H9 (cell line): ENCODE measurements around the gene BEND5. TPM values are rescaled to one million over a fixed set of nuclear protein-coding genes. Genes with fewer than 3 reads are reported as not detected.

Experiments
- DNase-seq: peaks from one replicate; pipeline ENCODE4 v3.0.0-alpha.2; 2017
- H2AFZ ChIP-seq: one replicate; pipeline ENCODE4 v1.6.1; 2013; ENCODE audit warnings: mild to moderate bottlenecking, low read length, control low read depth, moderate library complexity
- H2AK5ac ChIP-seq: 2 replicates; pipeline ENCODE4 v1.6.1; 2013; ENCODE audit warnings: low read length, control low read depth, mixed read lengths; ENCODE audit not compliant: insufficient read length
- H2BK120ac ChIP-seq: one replicate; pipeline ENCODE4 v1.6.1; 2013; ENCODE audit warnings: low read depth, mild to moderate bottlenecking, low read length, control low read depth, inconsistent platforms; ENCODE audit not compliant: poor library complexity, severe bottlenecking
- H2BK12ac ChIP-seq: 2 replicates; pipeline ENCODE4 v1.6.1; 2013; ENCODE audit warnings: low read length, control low read depth, mixed read lengths, low read depth; ENCODE audit not compliant: insufficient read length
- H2BK15ac ChIP-seq: 2 replicates; pipeline ENCODE4 v1.6.1; 2013; ENCODE audit warnings: low read depth, low read length, control low read depth
- H2BK20ac ChIP-seq: one replicate; pipeline ENCODE4 v1.6.1; 2013; ENCODE audit warnings: low read depth, mild to moderate bottlenecking, low read length, control low read depth, inconsistent platforms; ENCODE audit not compliant: poor library complexity, severe bottlenecking
- H2BK5ac ChIP-seq: 2 replicates; pipeline ENCODE4 v1.6.1; 2013; ENCODE audit warnings: low read length, control low read depth, mixed read lengths; ENCODE audit not compliant: insufficient read length
- H3K14ac ChIP-seq: 2 replicates; pipeline ENCODE4 v1.6.1; 2013; ENCODE audit warnings: low read length, control low read depth; ENCODE audit not compliant: insufficient read depth
- H3K18ac ChIP-seq: 2 replicates; pipeline ENCODE4 v1.6.1; 2013; ENCODE audit warnings: low read depth, mild to moderate bottlenecking, mixed read lengths, low read length, control low read depth; ENCODE audit not compliant: insufficient read length
- H3K23ac ChIP-seq: 2 replicates; pipeline ENCODE4 v1.6.1; 2013; ENCODE audit warnings: low read length, control low read depth, mixed read lengths, low read depth; ENCODE audit not compliant: insufficient read length
- H3K23me2 ChIP-seq: 2 replicates; pipeline ENCODE4 v1.6.1; 2013; ENCODE audit warnings: low read depth, mild to moderate bottlenecking, mixed read lengths, low read length, control low read depth; ENCODE audit not compliant: insufficient read length, poor library complexity, severe bottlenecking
- H3K27ac ChIP-seq: 2 replicates; pipeline ENCODE4 v1.5.1; 2013; ENCODE audit warnings: low read length, control low read depth, mixed read lengths, low read depth; ENCODE audit not compliant: insufficient read length
- H3K27me3 ChIP-seq: 2 replicates; pipeline ENCODE4 v1.6.1; 2013; ENCODE audit warnings: low read length, control low read depth, inconsistent platforms; ENCODE audit not compliant: insufficient read depth
- H3K4ac ChIP-seq: 2 replicates; pipeline ENCODE4 v1.6.1; 2013; ENCODE audit warnings: low read depth, mild to moderate bottlenecking, control low read depth, inconsistent platforms, low read length, moderate library complexity
- H3K4me1 ChIP-seq: 2 replicates; pipeline ENCODE4 v1.6.1; 2013; ENCODE audit warnings: low read length, control low read depth, inconsistent platforms; ENCODE audit not compliant: insufficient read depth
- H3K4me2 ChIP-seq: 2 replicates; pipeline ENCODE4 v1.6.1; 2013; ENCODE audit warnings: low read length, control low read depth, mixed read lengths; ENCODE audit not compliant: insufficient read length, insufficient read depth
- H3K56ac ChIP-seq: 2 replicates; pipeline ENCODE4 v1.6.1; 2013; ENCODE audit warnings: low read depth, mild to moderate bottlenecking, mixed read lengths, low read length, control low read depth; ENCODE audit not compliant: insufficient read length
- H3K79me1 ChIP-seq: 2 replicates; pipeline ENCODE4 v1.6.1; 2013; ENCODE audit warnings: low read depth, mild to moderate bottlenecking, moderate library complexity, low read length, control low read depth, inconsistent platforms; ENCODE audit not compliant: insufficient read depth, poor library complexity, severe bottlenecking
- H3K79me2 ChIP-seq: 2 replicates; pipeline ENCODE4 v1.6.1; 2013; ENCODE audit warnings: low read length, control low read depth, inconsistent platforms; ENCODE audit not compliant: insufficient read depth
- H3K9ac ChIP-seq: 2 replicates; pipeline ENCODE4 v1.6.1; 2013; ENCODE audit warnings: low read length, control low read depth, mixed read lengths; ENCODE audit not compliant: insufficient read length; ENCODE audit errors: extremely low read depth
- H3K9me3 ChIP-seq: one replicate; pipeline ENCODE4 v1.6.1; 2013; ENCODE audit warnings: low read depth, low read length, inconsistent platforms; ENCODE audit not compliant: control insufficient read depth
- H3T11ph ChIP-seq: one replicate; pipeline ENCODE4 v1.6.1; 2013; ENCODE audit warnings: mild to moderate bottlenecking, low read length, control low read depth, inconsistent platforms
- H4K20me1 ChIP-seq: one replicate; pipeline ENCODE4 v1.6.1; 2013; ENCODE audit not compliant: control insufficient read depth, insufficient read length, insufficient read depth
- H4K5ac ChIP-seq: 2 replicates; pipeline ENCODE4 v1.6.1; 2013; ENCODE audit warnings: low read depth, mild to moderate bottlenecking, mixed read lengths, low read length, control low read depth; ENCODE audit not compliant: insufficient read length
- H4K8ac ChIP-seq: replicated peaks from 2 replicates; pipeline ENCODE4 v1.6.1; 2013; ENCODE audit warnings: low read length, control low read depth, mixed read lengths, low read depth; ENCODE audit not compliant: insufficient read length
- H4K91ac ChIP-seq: 2 replicates; pipeline ENCODE4 v1.6.1; 2013; ENCODE audit warnings: low read depth, mild to moderate bottlenecking, moderate library complexity, mixed read lengths, low read length, control low read depth; ENCODE audit not compliant: insufficient read length
- H3K27ac Mint-ChIP-seq, 3 experiments: 2 replicates in 2 of 3; 3 replicates in 1 of 3; pipeline ENCODE4 v1.8.0; 2020 to 2021; ENCODE audit warnings: mixed read lengths in 3 of 3, mild to moderate bottlenecking in 1 of 3, moderate library complexity in 1 of 3
- H3K27me3 Mint-ChIP-seq: 2 replicates; pipeline ENCODE4 v1.8.0; 2021; ENCODE audit warnings: low read depth, mild to moderate bottlenecking, moderate library complexity, mixed read lengths
- H3K36me3 Mint-ChIP-seq, 3 experiments: 2 replicates in 2 of 3; 3 replicates in 1 of 3; pipeline ENCODE4 v1.8.0; 2020 to 2021; ENCODE audit warnings: low read depth in 3 of 3, mixed read lengths in 3 of 3; ENCODE audit not compliant: insufficient read depth in 1 of 3
- H3K4me1 Mint-ChIP-seq, 2 experiments: 2 replicates each; pipeline ENCODE4 v1.8.0; 2020; ENCODE audit warnings: mixed read lengths in 2 of 2
- H3K4me3 Mint-ChIP-seq, 2 experiments: 2 replicates in 1 of 2; 3 replicates in 1 of 2; pipeline ENCODE4 v1.8.0; 2020 to 2021; ENCODE audit warnings: mild to moderate bottlenecking in 2 of 2, mixed read lengths in 2 of 2, moderate library complexity in 1 of 2
- H3K9me3 Mint-ChIP-seq, 2 experiments: 2 replicates in 1 of 2; 3 replicates in 1 of 2; pipeline ENCODE4 v1.8.0; 2020; ENCODE audit warnings: mild to moderate bottlenecking in 2 of 2, mixed read lengths in 2 of 2, moderate library complexity in 1 of 2
- CTCF ChIP-seq: fragments of 200-600 bp; sonication (generic); conservative IDR thresholded peaks from 3 replicates; pipeline ENCODE4 v1.8.0; 2021; ENCODE audit warnings: antibody characterized with exemption, mild to moderate bottlenecking
- WGBS: extraction: QIAGEN DNeasy Blood & Tissue Kit; methylation state at CpG from one replicate; pipeline ENCODE4 v1.1.7; 2013; ENCODE audit warnings: missing lambda C conversion rate, low lambda C conversion rate, mixed read lengths; ENCODE audit not compliant: insufficient read length; ENCODE audit errors: extremely low coverage; 5-methylcytosine and 5-hydroxymethylcytosine counted together
- total RNA-seq: library from RNA; stranded (reverse); gene quantifications from 2 replicates; pipeline ENCODE4 v1.2.1, GENCODE V29; 2021

BEND5 gene
- total RNA-seq, 1 experiment from 2014 or later, result 4.8 TPM

GRCh38 chr1:48687282-48688045, 89.2 kb downstream of the BEND5 start:
- Histone ChIP-seq H2BK20ac (no peak overlapping the region), H4K8ac (no peak overlapping the region), H3T11ph (no peak overlapping the region), H2AK5ac (no peak overlapping the region), H2BK15ac (no peak overlapping the region), H3K79me1 (no peaks in the 10 kb centered on the region), H3K23ac (no peak overlapping the region), H2BK5ac (no peak overlapping the region), H3K9me3 (no peaks in the 10 kb centered on the region), H3K27ac (no peak overlapping the region), H3K18ac (no peak overlapping the region), H2AFZ (no peak overlapping the region), H2BK12ac (no peak overlapping the region), H3K23me2 (no peaks in the 10 kb centered on the region), H3K9ac (no peak overlapping the region), H2BK120ac (no peak overlapping the region), H3K56ac (no peak overlapping the region), H4K20me1 (no peaks in the 10 kb centered on the region), H3K4me1 (no peaks in the 10 kb centered on the region), H3K27me3 (no peaks in the 10 kb centered on the region), H4K5ac (no peak overlapping the region), H3K14ac (no peak overlapping the region), H3K79me2 (no peaks in the 10 kb centered on the region), H4K91ac (no peak overlapping the region), H3K4me2 (no peak overlapping the region), H3K4ac (no peak overlapping the region)
- no peak for DNase-seq
- H3K4me3 Mint-ChIP-seq, result no peak overlapping the region
- H3K36me3 Mint-ChIP-seq, result no peaks in the 10 kb centered on the region
- H3K9me3 Mint-ChIP-seq, result no peaks in the 10 kb centered on the region; a peak in 1 of 5 replicates
- WGBS, result no CpG with 5 or more reads among the region's 13 CpGs
- no peak for TF ChIP-seq CTCF
- H3K4me1 Mint-ChIP-seq, result peaks cover 0 to 12% of the 10 kb centered on the region in 2 experiments; a peak in 3 of 4 replicates
- H3K27me3 Mint-ChIP-seq, result peaks cover 5% of the 10 kb centered on the region; the same call in 1 of the 2 replicates
- peak overlapping the region in 1 of 3 experiments; percentile 37; a peak in 1 of 7 replicates for H3K27ac Mint-ChIP-seq
